ENCODE data around the gene GLRX5. TPM values are rescaled to one million over a fixed set of nuclear protein-coding genes. Genes with fewer than 3 reads are reported as not detected.

The GLRX5 gene
- total and polyA plus RNA-seq, 2 experiments from 2014 or later = 50.0 to 105 TPM

DNA sequence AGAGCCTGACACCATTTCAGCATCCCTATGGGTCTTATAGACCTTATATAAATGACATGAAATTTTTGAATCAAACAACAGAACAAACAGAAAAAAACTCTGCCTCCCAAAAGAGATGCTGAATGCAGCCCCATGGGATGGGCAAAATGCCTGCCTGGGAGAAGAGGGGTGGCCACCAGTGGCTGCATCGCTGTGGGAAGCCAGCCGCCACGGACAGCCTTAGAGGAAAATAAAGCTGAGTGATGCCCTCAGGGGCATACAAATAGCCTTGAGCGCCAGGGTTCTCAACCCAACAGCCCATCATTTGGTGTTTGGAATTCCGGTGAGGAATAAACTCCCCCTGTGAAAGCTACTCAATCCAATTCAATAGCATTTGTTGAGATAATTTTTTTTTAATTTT lies 41.3 kb upstream of the GLRX5 start:
- WGBS (ENCODE audit: low lambda C conversion rate, missing lambda C conversion rate) = 88% methylated on average over 5 of the region's 5 CpGs
- H3K27me3 ChIP-seq = no peaks in the 10 kb centered on the region
- no peak overlapping the region for H2AFZ ChIP-seq
- TF ChIP-seq EZH2phosphoT487 (IDR thresholded peaks at IDR 0.05; ENCODE audit: low read depth, severe bottlenecking, unreplicated experiment) = no peak
- TF ChIP-seq CTCF (IDR thresholded peaks at IDR 0.05; ENCODE audit: poor library complexity) = no peak
- TF ChIP-seq EZH2 (IDR thresholded peaks at IDR 0.05; ENCODE audit: borderline replicate concordance) = no peak
- peaks cover 31% of the 10 kb centered on the region for H3K4me1 ChIP-seq (ENCODE audit: insufficient read depth)
- H4K20me1 ChIP-seq (ENCODE audit: insufficient read depth, poor library complexity, severe bottlenecking) = no peaks in the 10 kb centered on the region
- H3K9me2 ChIP-seq (replicated peaks; ENCODE audit: insufficient read depth) = no peaks in the 10 kb centered on the region
- H3K27ac ChIP-seq = no peak overlapping the region
- no peaks in the 10 kb centered on the region for H3K9me3 ChIP-seq (ENCODE audit: low read depth)
- DNase-seq (ENCODE audit: low spot score) = no peak
- H3K36me3 ChIP-seq (replicated peaks; ENCODE audit: insufficient read depth, low read depth) = no peaks in the 10 kb centered on the region
- H3K4me2 ChIP-seq = no peak overlapping the region
- H3K79me2 ChIP-seq = no peaks in the 10 kb centered on the region
- no peak overlapping the region for H3K4me3 ChIP-seq

- no peak overlapping the region for H2AFZ ChIP-seq
- H3K27me3 ChIP-seq = no peaks in the 10 kb centered on the region
- no peaks in the 10 kb centered on the region for H3K9me2 ChIP-seq (replicated peaks; ENCODE audit: insufficient read depth)
- H4K20me1 ChIP-seq (ENCODE audit: insufficient read depth, poor library complexity, severe bottlenecking) = no peaks in the 10 kb centered on the region
- no peak overlapping the region for H3K27ac ChIP-seq
- H3K4me2 ChIP-seq = no peak overlapping the region
- no peak for DNase-seq (ENCODE audit: low spot score)
- H3K4me3 ChIP-seq = no peak overlapping the region
- H3K79me2 ChIP-seq = no peaks in the 10 kb centered on the region
- no peak for TF ChIP-seq EZH2 (IDR thresholded peaks at IDR 0.05; ENCODE audit: borderline replicate concordance)
- no peak for TF ChIP-seq CTCF (IDR thresholded peaks at IDR 0.05; ENCODE audit: poor library complexity)
- no peak for TF ChIP-seq EZH2phosphoT487 (IDR thresholded peaks at IDR 0.05; ENCODE audit: low read depth, severe bottlenecking, unreplicated experiment)
- peaks cover 31% of the 10 kb centered on the region for H3K4me1 ChIP-seq (ENCODE audit: insufficient read depth)
- no peaks in the 10 kb centered on the region for H3K36me3 ChIP-seq (replicated peaks; ENCODE audit: insufficient read depth, low read depth)
- WGBS (ENCODE audit: low lambda C conversion rate, missing lambda C conversion rate) = 99% methylated on average over 4 of the region's 4 CpGs
- no peaks in the 10 kb centered on the region for H3K9me3 ChIP-seq (ENCODE audit: low read depth)
Measured at GRCh38 chr14:95493976-95494375, 40.9 kb upstream of the GLRX5 start.

DNA sequence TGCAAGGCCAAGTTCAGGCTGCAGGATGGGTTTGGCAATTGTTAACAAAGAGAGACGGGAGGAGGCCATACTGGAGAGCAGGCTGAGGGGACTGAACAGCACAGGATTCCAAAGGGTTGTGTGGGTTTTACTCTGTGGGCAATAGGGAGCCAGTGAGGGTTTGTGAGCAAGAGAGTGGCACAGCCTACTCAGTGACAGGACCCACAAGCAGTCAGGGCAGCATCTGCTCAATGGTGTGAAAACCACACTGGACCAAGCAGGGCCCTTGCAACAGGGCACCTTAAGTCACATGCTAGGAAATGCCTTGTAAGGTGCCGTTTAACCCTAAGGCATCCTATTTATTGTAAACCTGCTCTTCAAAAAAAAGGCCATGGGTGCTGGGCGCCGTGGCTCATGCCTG lies 40.4 kb upstream of the GLRX5 start:
- Histone ChIP-seq H3K4me1 (ENCODE audit: insufficient read depth) (peaks cover 35% of the 10 kb centered on the region), H3K79me2 (no peaks in the 10 kb centered on the region), H3K9me2 (replicated peaks; ENCODE audit: insufficient read depth) (no peaks in the 10 kb centered on the region), H3K9me3 (ENCODE audit: low read depth) (no peaks in the 10 kb centered on the region), H4K20me1 (ENCODE audit: insufficient read depth, poor library complexity, severe bottlenecking) (no peaks in the 10 kb centered on the region), H3K36me3 (replicated peaks; ENCODE audit: insufficient read depth, low read depth) (no peaks in the 10 kb centered on the region), H3K4me3 (no peak overlapping the region), H3K4me2 (no peak overlapping the region), H2AFZ (no peak overlapping the region), H3K27me3 (no peaks in the 10 kb centered on the region), H3K27ac (no peak overlapping the region)
- no peak for DNase-seq (ENCODE audit: low spot score)
- TF ChIP-seq EZH2phosphoT487 (IDR thresholded peaks at IDR 0.05; ENCODE audit: low read depth, severe bottlenecking, unreplicated experiment) = no peak
- TF ChIP-seq CTCF (IDR thresholded peaks at IDR 0.05; ENCODE audit: poor library complexity) = no peak
- no peak for TF ChIP-seq EZH2 (IDR thresholded peaks at IDR 0.05; ENCODE audit: borderline replicate concordance)
- 85% methylated on average over 4 of the region's 4 CpGs for WGBS (ENCODE audit: low lambda C conversion rate, missing lambda C conversion rate)

GRCh38 chr14:95495076-95495475 lies 39.8 kb upstream of the GLRX5 start:
- Histone ChIP-seq H3K36me3 (replicated peaks; ENCODE audit: insufficient read depth, low read depth) (no peaks in the 10 kb centered on the region), H3K79me2 (no peaks in the 10 kb centered on the region), H3K9me3 (ENCODE audit: low read depth) (no peaks in the 10 kb centered on the region), H3K4me1 (ENCODE audit: insufficient read depth) (peaks cover 40% of the 10 kb centered on the region), H2AFZ (no peak overlapping the region), H3K4me2 (no peak overlapping the region), H3K4me3 (no peak overlapping the region), H3K27ac (no peak overlapping the region), H3K9me2 (replicated peaks; ENCODE audit: insufficient read depth) (no peaks in the 10 kb centered on the region), H4K20me1 (ENCODE audit: insufficient read depth, poor library complexity, severe bottlenecking) (no peaks in the 10 kb centered on the region), H3K27me3 (no peaks in the 10 kb centered on the region)
- TF ChIP-seq EZH2 (IDR thresholded peaks at IDR 0.05; ENCODE audit: borderline replicate concordance) (no peak), EZH2phosphoT487 (IDR thresholded peaks at IDR 0.05; ENCODE audit: low read depth, severe bottlenecking, unreplicated experiment) (no peak), CTCF (IDR thresholded peaks at IDR 0.05; ENCODE audit: poor library complexity) (no peak)
- WGBS (ENCODE audit: low lambda C conversion rate, missing lambda C conversion rate) = 94% methylated on average over 3 of the region's 3 CpGs
- no peak for DNase-seq (ENCODE audit: low spot score)

Measured in hepatocyte (in vitro differentiated cells).